ENCODE data around the gene UBE3B. TPM values are rescaled to one million over a fixed set of nuclear protein-coding genes. Genes with fewer than 3 reads are reported as not detected.

UBE3B gene
- total RNA-seq, 1 donor from 2014 or later = 44.2 TPM

GRCh38 chr12:109448707-109449390 is 28.6 kb upstream of the UBE3B start:
- DNase-seq = no peak
- no peak for TF ChIP-seq CTCF (IDR thresholded peaks at IDR 0.05; ENCODE audit: partially characterized antibody, unreplicated experiment)
- H3K27me3 Mint-ChIP-seq (ENCODE audit: unreplicated experiment) = no peaks in the 10 kb centered on the region
- no peaks in the 10 kb centered on the region for H3K36me3 Mint-ChIP-seq (ENCODE audit: unreplicated experiment)
- H3K4me1 Mint-ChIP-seq (ENCODE audit: low read depth, unreplicated experiment) = no peaks in the 10 kb centered on the region
- H3K27ac Mint-ChIP-seq (ENCODE audit: unreplicated experiment) = no peak overlapping the region
- no peaks in the 10 kb centered on the region for H3K9me3 Mint-ChIP-seq (ENCODE audit: unreplicated experiment)
- no peak overlapping the region for H3K4me3 Mint-ChIP-seq (ENCODE audit: unreplicated experiment)

- H3K27me3 Mint-ChIP-seq (ENCODE audit: unreplicated experiment) = no peaks in the 10 kb centered on the region
- TF ChIP-seq CTCF (IDR thresholded peaks at IDR 0.05; ENCODE audit: partially characterized antibody, unreplicated experiment) = no peak
- H3K27ac Mint-ChIP-seq (ENCODE audit: unreplicated experiment) = no peak overlapping the region
- H3K9me3 Mint-ChIP-seq (ENCODE audit: unreplicated experiment) = no peaks in the 10 kb centered on the region
- no peak overlapping the region for H3K4me3 Mint-ChIP-seq (ENCODE audit: unreplicated experiment)
- no peaks in the 10 kb centered on the region for H3K36me3 Mint-ChIP-seq (ENCODE audit: unreplicated experiment)
- no peak for DNase-seq
- H3K4me1 Mint-ChIP-seq (ENCODE audit: low read depth, unreplicated experiment) = no peaks in the 10 kb centered on the region
These were observed 27.4 kb upstream of the UBE3B start for GRCh38 chr12:109449845-109450532.

GRCh38 chr12:109450980-109451379 is 26.5 kb upstream of the UBE3B start:
- Mint-ChIP-seq H3K4me3 (ENCODE audit: unreplicated experiment) (no peak overlapping the region), H3K27ac (ENCODE audit: unreplicated experiment) (no peak overlapping the region), H3K27me3 (ENCODE audit: unreplicated experiment) (no peaks in the 10 kb centered on the region), H3K36me3 (ENCODE audit: unreplicated experiment) (no peaks in the 10 kb centered on the region), H3K4me1 (ENCODE audit: low read depth, unreplicated experiment) (no peaks in the 10 kb centered on the region), H3K9me3 (ENCODE audit: unreplicated experiment) (no peaks in the 10 kb centered on the region)
- no peak for TF ChIP-seq CTCF (IDR thresholded peaks at IDR 0.05; ENCODE audit: partially characterized antibody, unreplicated experiment)
- DNase-seq = no peak

- Mint-ChIP-seq H3K36me3 (ENCODE audit: unreplicated experiment) (no peaks in the 10 kb centered on the region), H3K27ac (ENCODE audit: unreplicated experiment) (no peak overlapping the region), H3K4me3 (ENCODE audit: unreplicated experiment) (no peak overlapping the region), H3K9me3 (ENCODE audit: unreplicated experiment) (no peaks in the 10 kb centered on the region), H3K27me3 (ENCODE audit: unreplicated experiment) (no peaks in the 10 kb centered on the region), H3K4me1 (ENCODE audit: low read depth, unreplicated experiment) (no peaks in the 10 kb centered on the region)
- DNase-seq = no peak
- TF ChIP-seq CTCF (IDR thresholded peaks at IDR 0.05; ENCODE audit: partially characterized antibody, unreplicated experiment) = no peak
These were observed 26.0 kb upstream of the UBE3B start for GRCh38 chr12:109451400-109451799.

- TF ChIP-seq CTCF (IDR thresholded peaks at IDR 0.05; ENCODE audit: partially characterized antibody, unreplicated experiment) = no peak
- Mint-ChIP-seq H3K27ac (ENCODE audit: unreplicated experiment) (no peak overlapping the region), H3K4me1 (ENCODE audit: low read depth, unreplicated experiment) (no peaks in the 10 kb centered on the region), H3K27me3 (ENCODE audit: unreplicated experiment) (no peaks in the 10 kb centered on the region), H3K4me3 (ENCODE audit: unreplicated experiment) (no peak overlapping the region), H3K36me3 (ENCODE audit: unreplicated experiment) (peaks cover 7% of the 10 kb centered on the region), H3K9me3 (ENCODE audit: unreplicated experiment) (no peaks in the 10 kb centered on the region)
- DNase-seq = no peak
These were observed 24.9 kb upstream of the UBE3B start for GRCh38 chr12:109452489-109452888.

All from glutamatergic neuron (in vitro differentiated cells).